HepG2 (cell line): Measurements from ENCODE around the gene ACP1. TPM values are rescaled to one million over a fixed set of nuclear protein-coding genes. Genes with fewer than 3 reads are reported as not detected.
A peak's percentile ranks its signal among the peaks of the same experiment; 100 is the strongest.

ENCODE experiments used
- DMAP1 ChIP-seq: IDR thresholded peaks from 2 replicates; pipeline ENCODE4 v1.6.1; 2016
- NCOA1 ChIP-seq: sonication (generic); formaldehyde crosslinking; IDR thresholded peaks from 2 replicates; pipeline ENCODE4 v1.9.0; 2021; ENCODE audit warnings: missing genetic modification reagents
- SMAD3 ChIP-seq: sonication (generic); formaldehyde crosslinking; IDR thresholded peaks from 2 replicates; pipeline ENCODE4 v1.4.0; 2020; ENCODE audit warnings: missing genetic modification reagents
- TEAD3 ChIP-seq: optimal IDR thresholded peaks from 2 replicates; pipeline ENCODE3; 2016; ENCODE audit warnings: borderline replicate concordance
- ZFY ChIP-seq: sonication (generic); formaldehyde crosslinking; IDR thresholded peaks from 2 replicates; pipeline ENCODE4 v1.4.0; 2020; ENCODE audit warnings: missing genetic modification reagents
- ZNF124 ChIP-seq: sonication (generic); formaldehyde crosslinking; IDR thresholded peaks from 2 replicates; pipeline ENCODE4 v1.4.0; 2020; ENCODE audit warnings: missing genetic modification reagents
- ZNF326 ChIP-seq: sonication (generic); formaldehyde crosslinking; IDR thresholded peaks from 2 replicates; pipeline ENCODE4 v1.4.0; 2020; ENCODE audit warnings: missing genetic modification reagents, borderline replicate concordance
- ZNF446 ChIP-seq: sonication (generic); formaldehyde crosslinking; IDR thresholded peaks from 2 replicates; pipeline ENCODE4 v1.5.0; 2020; ENCODE audit warnings: mild to moderate bottlenecking, missing genetic modification reagents
- polyA plus RNA-seq, 8 experiments: library from polyadenylated mRNA; depleted of rRNA in 3 of 8; stranded (reverse) in 7 of 8; unstranded in 1 of 8; fragments of >200 nt; fragmentation: Illumina TruSeq in 4 of 8; extraction: Trizol in 4 of 8; gene quantifications; 2 replicates each; pipeline versions ENCODE4 v1.2.1 to v1.2.3, GENCODE V29; 2011 to 2016; ENCODE audit warnings: low read depth in 4 of 8, missing spikeins in 1 of 8, mixed read lengths in 1 of 8; ENCODE audit not compliant: insufficient read depth in 1 of 8
- total RNA-seq, 5 experiments: library from RNA; depleted of rRNA; stranded (reverse); fragments of >200 nt; fragmentation: Illumina TruSeq; extraction: Trizol; gene quantifications; 2 replicates each; pipeline ENCODE4 v1.2.3, GENCODE V29; 2016; ENCODE audit warnings: low read depth in 1 of 5
- TF ChIP-seq, protein P1 (sequence below): sonication (generic); formaldehyde crosslinking; conservative IDR thresholded peaks from 2 replicates; pipeline ENCODE4 v1.8.1; 2023; ENCODE audit warnings: missing genetic modification reagents
- TF ChIP-seq, protein P2 (sequence below): sonication (generic); formaldehyde crosslinking; IDR thresholded peaks from 2 replicates; pipeline ENCODE4 v1.5.1; 2020; ENCODE audit warnings: mild to moderate bottlenecking, missing genetic modification reagents, borderline replicate concordance
- TF ChIP-seq, protein P3 (sequence below): sonication (generic); formaldehyde crosslinking; conservative IDR thresholded peaks from 2 replicates; pipeline ENCODE4 v1.5.0; 2020; ENCODE audit warnings: missing genetic modification reagents
- TF ChIP-seq, protein P4 (sequence below): sonication (generic); formaldehyde crosslinking; IDR thresholded peaks from 2 replicates; pipeline ENCODE4 v1.4.0; 2020; ENCODE audit warnings: low read depth, missing genetic modification reagents
- TF ChIP-seq, protein P5 (sequence below): sonication (generic); formaldehyde crosslinking; IDR thresholded peaks from 2 replicates; pipeline ENCODE4 v1.4.0; 2020; ENCODE audit warnings: mild to moderate bottlenecking, missing genetic modification reagents, borderline replicate concordance
- TF ChIP-seq, protein P6 (sequence below): sonication (generic); formaldehyde crosslinking; IDR thresholded peaks from 2 replicates; pipeline ENCODE4 v1.4.0; 2020; ENCODE audit warnings: low read depth, mild to moderate bottlenecking, missing genetic modification reagents

The ACP1 gene
- total and polyA plus RNA-seq, 2 of the 13 experiments (the other 11 are each of a cell fraction or from before 2014, with no cell fraction given), result 246 to 348 TPM

DNA sequence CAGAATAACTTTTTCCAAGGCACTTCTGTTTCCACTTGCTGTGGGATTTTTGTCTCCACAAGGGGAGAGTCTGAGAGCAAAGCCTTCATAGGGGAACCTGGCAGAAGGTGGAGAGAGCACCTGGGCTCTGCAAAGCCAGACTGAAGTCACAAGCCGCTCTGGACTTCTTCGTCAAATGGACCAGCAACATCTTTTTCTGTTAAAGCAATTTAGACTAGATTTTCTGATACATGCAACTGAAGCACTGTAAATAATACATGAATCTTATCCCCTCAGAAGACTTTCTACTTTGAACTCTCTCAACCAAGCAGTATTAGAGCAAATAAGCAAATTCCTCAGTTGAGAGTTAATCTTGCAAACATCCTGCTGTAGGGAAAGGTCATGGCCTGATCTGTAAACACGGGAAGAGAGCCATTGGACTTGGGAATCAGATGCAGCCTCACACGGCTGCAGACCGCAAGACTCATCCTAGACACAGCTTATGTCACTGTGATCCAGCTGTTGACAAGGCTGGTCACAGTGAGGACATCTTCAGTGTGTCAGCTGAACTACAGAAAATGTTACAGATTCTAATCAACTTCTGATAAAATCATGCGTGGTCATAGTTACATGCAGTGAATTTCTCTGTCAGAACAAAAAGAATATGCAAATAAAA, 4.1 kb upstream of the ACP1 start (continued):
- TF ChIP-seq, protein P1, sequence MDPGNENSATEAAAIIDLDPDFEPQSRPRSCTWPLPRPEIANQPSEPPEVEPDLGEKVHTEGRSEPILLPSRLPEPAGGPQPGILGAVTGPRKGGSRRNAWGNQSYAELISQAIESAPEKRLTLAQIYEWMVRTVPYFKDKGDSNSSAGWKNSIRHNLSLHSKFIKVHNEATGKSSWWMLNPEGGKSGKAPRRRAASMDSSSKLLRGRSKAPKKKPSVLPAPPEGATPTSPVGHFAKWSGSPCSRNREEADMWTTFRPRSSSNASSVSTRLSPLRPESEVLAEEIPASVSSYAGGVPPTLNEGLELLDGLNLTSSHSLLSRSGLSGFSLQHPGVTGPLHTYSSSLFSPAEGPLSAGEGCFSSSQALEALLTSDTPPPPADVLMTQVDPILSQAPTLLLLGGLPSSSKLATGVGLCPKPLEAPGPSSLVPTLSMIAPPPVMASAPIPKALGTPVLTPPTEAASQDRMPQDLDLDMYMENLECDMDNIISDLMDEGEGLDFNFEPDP, result no peak
- TF ChIP-seq TEAD3 (peak; percentile 99), ZNF326 (CRISPR knock-in tag) (no peak), ZNF124 (CRISPR knock-in tag) (peak; percentile 92), NCOA1 (CRISPR knock-in tag) (peak; percentile 99; the same call in 1 of the 2 replicates), SMAD3 (CRISPR knock-in tag) (peak; percentile 99), ZNF446 (CRISPR knock-in tag) (no peak), DMAP1 (CRISPR knock-in tag) (peak; percentile 91), ZFY (CRISPR knock-in tag) (no peak)
- TF ChIP-seq, protein P2, sequence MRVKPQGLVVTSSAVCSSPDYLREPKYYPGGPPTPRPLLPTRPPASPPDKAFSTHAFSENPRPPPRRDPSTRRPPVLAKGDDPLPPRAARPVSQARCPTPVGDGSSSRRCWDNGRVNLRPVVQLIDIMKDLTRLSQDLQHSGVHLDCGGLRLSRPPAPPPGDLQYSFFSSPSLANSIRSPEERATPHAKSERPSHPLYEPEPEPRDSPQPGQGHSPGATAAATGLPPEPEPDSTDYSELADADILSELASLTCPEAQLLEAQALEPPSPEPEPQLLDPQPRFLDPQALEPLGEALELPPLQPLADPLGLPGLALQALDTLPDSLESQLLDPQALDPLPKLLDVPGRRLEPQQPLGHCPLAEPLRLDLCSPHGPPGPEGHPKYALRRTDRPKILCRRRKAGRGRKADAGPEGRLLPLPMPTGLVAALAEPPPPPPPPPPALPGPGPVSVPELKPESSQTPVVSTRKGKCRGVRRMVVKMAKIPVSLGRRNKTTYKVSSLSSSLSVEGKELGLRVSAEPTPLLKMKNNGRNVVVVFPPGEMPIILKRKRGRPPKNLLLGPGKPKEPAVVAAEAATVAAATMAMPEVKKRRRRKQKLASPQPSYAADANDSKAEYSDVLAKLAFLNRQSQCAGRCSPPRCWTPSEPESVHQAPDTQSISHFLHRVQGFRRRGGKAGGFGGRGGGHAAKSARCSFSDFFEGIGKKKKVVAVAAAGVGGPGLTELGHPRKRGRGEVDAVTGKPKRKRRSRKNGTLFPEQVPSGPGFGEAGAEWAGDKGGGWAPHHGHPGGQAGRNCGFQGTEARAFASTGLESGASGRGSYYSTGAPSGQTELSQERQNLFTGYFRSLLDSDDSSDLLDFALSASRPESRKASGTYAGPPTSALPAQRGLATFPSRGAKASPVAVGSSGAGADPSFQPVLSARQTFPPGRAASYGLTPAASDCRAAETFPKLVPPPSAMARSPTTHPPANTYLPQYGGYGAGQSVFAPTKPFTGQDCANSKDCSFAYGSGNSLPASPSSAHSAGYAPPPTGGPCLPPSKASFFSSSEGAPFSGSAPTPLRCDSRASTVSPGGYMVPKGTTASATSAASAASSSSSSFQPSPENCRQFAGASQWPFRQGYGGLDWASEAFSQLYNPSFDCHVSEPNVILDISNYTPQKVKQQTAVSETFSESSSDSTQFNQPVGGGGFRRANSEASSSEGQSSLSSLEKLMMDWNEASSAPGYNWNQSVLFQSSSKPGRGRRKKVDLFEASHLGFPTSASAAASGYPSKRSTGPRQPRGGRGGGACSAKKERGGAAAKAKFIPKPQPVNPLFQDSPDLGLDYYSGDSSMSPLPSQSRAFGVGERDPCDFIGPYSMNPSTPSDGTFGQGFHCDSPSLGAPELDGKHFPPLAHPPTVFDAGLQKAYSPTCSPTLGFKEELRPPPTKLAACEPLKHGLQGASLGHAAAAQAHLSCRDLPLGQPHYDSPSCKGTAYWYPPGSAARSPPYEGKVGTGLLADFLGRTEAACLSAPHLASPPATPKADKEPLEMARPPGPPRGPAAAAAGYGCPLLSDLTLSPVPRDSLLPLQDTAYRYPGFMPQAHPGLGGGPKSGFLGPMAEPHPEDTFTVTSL (CRISPR knock-in tag), result peak; percentile 100
- TF ChIP-seq, protein P3, sequence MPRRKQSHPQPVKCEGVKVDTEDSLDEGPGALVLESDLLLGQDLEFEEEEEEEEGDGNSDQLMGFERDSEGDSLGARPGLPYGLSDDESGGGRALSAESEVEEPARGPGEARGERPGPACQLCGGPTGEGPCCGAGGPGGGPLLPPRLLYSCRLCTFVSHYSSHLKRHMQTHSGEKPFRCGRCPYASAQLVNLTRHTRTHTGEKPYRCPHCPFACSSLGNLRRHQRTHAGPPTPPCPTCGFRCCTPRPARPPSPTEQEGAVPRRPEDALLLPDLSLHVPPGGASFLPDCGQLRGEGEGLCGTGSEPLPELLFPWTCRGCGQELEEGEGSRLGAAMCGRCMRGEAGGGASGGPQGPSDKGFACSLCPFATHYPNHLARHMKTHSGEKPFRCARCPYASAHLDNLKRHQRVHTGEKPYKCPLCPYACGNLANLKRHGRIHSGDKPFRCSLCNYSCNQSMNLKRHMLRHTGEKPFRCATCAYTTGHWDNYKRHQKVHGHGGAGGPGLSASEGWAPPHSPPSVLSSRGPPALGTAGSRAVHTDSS (CRISPR knock-in tag), result no peak
- TF ChIP-seq, protein P4, sequence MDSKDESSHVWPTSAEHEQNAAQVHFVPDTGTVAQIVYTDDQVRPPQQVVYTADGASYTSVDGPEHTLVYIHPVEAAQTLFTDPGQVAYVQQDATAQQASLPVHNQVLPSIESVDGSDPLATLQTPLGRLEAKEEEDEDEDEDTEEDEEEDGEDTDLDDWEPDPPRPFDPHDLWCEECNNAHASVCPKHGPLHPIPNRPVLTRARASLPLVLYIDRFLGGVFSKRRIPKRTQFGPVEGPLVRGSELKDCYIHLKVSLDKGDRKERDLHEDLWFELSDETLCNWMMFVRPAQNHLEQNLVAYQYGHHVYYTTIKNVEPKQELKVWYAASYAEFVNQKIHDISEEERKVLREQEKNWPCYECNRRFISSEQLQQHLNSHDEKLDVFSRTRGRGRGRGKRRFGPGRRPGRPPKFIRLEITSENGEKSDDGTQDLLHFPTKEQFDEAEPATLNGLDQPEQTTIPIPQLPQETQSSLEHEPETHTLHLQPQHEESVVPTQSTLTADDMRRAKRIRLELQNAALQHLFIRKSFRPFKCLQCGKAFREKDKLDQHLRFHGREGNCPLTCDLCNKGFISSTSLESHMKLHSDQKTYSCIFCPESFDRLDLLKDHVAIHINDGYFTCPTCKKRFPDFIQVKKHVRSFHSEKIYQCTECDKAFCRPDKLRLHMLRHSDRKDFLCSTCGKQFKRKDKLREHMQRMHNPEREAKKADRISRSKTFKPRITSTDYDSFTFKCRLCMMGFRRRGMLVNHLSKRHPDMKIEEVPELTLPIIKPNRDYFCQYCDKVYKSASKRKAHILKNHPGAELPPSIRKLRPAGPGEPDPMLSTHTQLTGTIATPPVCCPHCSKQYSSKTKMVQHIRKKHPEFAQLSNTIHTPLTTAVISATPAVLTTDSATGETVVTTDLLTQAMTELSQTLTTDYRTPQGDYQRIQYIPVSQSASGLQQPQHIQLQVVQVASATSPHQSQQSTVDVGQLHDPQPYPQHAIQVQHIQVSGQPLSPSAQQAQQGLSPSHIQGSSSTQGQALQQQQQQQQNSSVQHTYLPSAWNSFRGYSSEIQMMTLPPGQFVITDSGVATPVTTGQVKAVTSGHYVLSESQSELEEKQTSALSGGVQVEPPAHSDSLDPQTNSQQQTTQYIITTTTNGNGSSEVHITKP (CRISPR knock-in tag), result peak; percentile 88
- TF ChIP-seq, protein P5, sequence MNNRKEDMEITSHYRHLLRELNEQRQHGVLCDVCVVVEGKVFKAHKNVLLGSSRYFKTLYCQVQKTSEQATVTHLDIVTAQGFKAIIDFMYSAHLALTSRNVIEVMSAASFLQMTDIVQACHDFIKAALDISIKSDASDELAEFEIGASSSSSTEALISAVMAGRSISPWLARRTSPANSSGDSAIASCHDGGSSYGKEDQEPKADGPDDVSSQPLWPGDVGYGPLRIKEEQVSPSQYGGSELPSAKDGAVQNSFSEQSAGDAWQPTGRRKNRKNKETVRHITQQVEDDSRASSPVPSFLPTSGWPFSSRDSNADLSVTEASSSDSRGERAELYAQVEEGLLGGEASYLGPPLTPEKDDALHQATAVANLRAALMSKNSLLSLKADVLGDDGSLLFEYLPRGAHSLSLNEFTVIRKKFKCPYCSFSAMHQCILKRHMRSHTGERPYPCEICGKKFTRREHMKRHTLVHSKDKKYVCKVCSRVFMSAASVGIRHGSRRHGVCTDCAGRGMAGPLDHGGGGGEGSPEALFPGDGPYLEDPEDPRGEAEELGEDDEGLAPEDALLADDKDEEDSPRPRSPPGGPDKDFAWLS (CRISPR knock-in tag), result no peak
- TF ChIP-seq, protein P6, sequence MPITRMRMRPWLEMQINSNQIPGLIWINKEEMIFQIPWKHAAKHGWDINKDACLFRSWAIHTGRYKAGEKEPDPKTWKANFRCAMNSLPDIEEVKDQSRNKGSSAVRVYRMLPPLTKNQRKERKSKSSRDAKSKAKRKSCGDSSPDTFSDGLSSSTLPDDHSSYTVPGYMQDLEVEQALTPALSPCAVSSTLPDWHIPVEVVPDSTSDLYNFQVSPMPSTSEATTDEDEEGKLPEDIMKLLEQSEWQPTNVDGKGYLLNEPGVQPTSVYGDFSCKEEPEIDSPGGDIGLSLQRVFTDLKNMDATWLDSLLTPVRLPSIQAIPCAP (CRISPR knock-in tag), result no peak
